Stimulated activated CD8-positive, alpha-beta memory T cell treated with anti-CD3 and anti-CD28 coated beads, Interleukin-4, amount 100 ng/mL, for 48 hours (primary cell): Measurements from ENCODE around the gene SCARF1.
A peak's percentile ranks its signal among the peaks of the same experiment; 100 is the strongest.

Experiments used
- DNase-seq: peaks from one replicate; pipeline ENCODE4 v3.0.0-alpha.2; 2020

Gene SCARF1

DNA sequence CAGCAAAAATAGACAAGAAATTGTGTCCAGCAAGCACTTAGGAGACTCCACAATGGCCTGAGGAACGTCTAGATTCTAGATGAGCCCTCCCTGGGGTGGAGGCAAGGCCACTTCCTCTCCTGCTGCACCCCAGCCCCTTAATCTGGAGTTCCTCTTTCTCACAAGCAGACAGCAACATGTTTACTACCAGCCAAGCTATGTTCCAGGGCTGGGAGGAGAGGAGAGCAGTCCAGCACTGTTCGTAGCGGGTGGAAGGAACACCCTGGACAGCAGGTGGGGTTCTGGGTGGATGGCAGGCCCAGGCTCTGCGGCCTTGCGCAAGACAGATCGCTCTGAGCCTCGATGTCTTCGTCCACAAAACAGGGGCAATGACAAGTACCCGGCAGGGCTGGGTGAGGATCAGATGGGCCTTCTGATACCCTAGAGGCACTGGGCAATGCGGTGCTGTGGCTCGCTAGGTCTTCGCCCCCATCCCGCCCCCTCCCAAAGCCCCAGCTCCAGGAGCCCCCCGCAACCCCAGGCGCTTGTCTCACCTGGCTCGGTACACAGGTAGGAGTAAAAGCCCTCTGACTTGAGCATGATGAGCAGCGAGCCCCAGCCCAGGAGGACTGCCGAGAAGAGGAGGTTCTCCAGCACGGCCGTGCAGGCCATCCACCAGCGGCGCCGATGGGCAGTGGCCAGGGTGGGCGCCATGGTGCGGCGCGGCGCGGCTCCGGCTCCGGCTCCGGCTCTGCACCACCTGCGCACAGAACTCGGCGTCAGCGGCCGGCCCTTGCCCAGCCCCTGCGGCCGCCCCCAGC, 18.1 kb downstream of the SCARF1 start:
- DNase-seq = no peak

DNA sequence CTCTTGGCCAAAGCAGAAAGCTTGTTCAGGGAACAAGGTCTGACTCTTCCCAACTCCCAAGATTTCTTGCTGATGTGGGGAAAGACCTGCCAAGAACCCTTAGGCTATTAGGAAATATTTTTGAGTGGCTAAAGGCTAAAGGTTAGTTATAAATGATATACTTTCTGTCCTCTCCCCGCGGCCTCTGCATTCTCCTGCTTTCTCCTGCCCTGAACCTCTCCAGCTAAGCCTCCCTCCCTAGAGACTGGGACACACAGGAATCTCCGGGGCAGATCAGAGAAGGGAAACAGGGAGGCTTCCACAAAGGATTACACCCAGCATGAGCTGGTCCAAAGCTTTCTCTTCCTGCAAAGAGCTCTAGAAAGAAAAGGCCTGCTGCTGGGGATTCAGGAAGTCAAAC, 19.2 kb downstream of the SCARF1 start:
- DNase-seq = no peak

DNA sequence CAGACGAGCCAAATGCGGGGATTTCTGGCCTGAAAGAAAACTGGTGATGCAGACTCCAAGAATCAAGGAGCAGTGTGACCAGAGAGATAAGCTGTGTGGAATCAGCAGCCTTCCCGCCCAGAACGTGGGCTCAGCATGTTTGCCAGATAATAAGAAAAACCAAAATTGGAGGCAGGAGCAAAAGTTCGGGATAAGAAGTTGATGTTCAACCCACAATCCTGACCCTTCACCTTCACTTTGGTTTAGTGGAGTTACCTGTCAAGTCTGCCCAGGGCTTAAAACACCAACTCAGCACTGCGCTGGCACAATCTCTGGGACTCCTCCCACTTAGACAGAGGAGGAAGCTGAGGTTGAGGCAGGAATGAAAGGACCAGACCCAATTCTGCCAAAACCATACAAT, 20.0 kb downstream of the SCARF1 start:
- DNase-seq = no peak

DNA sequence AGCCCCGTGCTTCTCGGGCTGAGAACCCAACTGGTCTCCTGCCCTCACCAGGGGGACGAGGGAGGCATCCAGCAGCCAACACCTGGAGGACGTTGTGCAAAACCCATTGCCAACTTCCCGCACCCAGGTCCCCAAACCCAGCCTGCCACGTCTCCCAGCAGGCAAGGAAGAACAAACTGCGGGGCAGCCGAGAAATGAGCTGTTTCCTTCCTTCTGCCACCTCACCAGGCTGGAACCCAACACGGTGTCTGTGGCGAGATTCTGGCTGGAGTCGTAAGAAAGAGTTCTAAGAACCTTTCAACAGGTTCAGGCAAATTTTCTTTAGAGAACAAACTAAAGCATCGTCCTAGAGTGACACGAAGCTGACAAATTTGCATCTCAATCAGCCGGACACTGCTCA, 20.5 kb downstream of the SCARF1 start:
- no peak for DNase-seq

DNA sequence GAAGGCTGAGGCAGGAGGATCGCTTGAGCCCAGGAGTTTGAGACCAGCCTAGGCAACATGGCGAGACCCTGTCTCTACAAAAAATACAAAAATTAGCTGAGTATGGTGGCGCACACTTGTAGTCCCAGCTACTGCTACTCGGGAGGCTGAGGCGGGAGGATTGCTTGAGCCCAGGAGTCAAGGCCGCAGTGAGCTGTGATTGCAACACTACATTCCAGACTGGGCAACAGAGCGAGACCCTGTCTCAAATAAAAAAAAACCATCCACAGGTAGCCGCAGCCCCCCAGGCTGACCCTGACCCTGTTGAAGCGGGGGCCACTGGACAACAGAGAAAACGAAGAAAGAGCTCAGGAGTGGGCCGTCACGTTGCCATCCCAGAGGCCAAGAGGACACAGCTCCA, 20.9 kb downstream of the SCARF1 start:
- DNase-seq = no peak

DNA sequence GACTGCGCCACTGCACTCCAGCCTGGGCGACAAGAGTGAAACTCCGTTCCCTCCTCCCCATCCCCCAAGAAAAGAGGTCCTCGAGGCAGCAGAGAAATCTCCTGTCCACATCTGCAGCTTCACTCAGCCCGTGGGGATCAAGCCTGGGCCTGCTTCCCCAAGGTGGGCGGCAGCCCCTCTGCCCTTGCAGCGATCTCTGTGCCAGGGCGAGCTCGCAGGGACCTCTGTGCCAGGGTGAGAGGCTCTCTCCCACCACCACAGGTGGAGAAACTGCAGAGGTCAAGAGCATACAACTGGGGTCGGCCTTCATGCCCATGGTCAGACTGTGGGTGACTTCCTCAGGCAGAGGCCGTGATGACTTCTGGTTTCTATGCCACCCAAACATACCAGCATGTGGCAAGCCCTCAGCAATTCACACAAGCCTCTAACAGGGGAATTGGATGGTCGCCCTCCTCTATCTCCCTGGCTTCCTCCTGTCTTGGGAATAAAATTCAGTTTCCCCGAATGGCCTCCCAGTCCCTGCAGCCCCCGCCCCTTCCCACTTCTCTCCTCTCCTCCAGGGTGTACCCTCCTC, 22.4 kb downstream of the SCARF1 start:
- DNase-seq = no peak

DNA sequence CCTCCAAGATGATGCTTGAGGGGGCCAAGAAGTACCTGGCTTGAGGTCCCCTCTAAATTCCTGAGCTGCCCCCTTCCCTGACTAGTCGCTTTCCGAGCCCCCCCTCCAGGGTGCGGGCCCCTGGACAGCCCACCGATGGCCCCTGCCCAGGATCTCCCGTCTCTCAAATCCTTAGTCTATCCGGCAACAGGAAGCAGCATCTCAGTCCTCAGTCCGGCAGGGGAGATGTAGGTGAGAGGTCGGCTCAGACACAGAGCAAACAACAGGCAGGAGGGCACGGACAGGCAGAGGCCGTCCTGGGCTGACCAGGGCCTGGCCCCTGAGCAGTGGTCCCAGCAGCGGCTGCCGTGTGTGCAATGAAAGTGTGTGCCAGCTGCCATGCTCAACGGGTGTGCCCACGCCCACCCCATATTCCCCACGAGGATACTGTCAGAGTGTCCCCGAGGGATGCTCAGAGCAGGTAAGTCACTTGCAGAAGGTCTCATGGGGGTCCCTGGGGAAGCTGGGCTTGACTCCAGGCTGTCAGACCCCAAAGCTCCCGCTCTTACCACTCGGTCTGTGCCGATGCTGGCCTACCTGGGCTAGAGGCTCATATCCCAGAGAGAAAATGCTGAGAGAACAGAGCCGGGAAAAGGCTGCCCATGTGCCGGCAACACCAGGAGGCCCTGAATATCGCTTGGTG, 24.1 kb downstream of the SCARF1 start:
- DNase-seq = no peak

DNA sequence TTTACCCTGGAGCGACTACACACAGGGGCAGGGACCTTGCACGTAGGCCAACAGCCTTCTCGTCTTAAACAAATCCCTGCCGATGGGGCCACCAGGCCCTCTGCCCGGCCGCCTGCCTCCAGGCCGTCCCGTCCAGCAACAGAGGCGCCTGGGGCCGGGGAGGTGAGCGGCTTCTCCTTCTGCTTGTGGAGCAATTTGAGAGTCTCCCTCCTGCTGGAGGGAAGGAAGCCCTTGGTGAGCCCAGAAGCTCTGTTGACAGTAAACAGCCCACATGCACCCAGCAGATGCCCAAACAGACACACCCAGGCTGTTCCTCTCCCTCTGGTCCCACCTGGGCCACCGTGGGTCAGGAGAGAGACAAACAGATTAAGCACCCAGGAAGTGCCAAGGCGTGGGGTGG, 25.0 kb downstream of the SCARF1 start:
- DNase-seq = no peak

DNA sequence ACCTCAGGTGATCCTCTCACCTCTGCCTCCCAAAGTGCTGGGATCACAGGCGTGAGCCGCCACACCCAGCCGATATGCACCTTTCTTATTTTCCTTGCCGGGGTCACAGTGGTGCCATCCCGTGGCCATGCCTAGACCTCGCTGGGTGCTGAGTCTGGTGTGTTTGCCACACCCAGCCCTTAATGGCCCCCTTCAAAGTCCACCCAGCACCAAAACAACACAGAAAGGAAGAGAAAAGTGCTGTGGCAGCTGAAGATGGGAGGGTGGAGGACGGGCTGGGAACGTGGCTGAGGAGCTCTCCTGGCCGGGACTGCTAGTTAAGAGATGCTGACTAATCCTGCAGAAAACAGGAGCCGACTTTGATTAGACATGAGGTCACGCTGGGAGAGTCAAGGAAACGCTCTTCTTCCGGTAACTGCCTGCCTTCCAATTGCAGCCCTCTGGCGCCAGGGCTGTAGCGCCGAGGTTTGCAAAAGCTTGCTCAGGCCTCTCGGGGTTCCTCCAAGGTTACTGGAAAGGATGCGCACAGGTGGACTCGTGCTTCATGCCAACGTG, 27.8 kb downstream of the SCARF1 start:
- no peak for DNase-seq

DNA sequence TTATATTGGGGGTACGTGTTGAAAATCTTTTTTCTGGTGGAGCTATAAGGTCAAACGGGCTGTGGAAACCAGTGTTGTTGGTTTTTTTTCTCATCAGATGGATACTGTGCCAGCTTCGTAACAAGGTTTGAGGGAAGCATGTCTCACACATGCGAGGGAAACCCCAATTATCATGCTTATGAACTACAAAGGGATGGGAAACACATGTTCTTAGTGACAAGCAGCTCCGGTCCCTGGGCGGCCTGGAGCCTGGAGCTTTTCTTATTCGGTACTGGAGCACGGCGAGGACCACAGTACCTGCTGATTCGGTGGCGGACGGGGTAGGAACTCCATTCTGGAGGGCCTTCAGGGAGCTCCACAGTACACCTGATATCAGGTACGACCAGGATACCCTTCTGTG, 29.4 kb downstream of the SCARF1 start:
- no peak for DNase-seq

DNA sequence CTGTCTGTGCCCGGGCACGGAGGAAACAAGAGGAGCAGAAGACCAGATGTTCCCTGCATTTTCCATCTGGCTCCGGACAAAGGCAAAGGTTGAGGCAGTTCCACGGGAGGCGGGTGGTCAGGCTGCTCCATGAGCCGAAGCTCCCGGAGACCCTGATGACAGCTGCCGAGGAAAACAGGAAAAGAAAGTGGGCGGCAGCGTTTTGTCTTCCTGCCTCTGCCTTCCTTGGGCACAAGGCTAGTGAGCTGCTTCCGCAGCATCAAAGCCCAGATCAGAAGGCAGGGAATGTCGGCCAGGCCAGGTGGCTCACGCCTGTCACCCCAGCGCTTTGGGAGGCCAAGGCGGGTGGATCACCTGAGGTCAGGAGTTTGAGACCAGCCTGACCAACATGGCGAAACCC, 33.1 kb downstream of the SCARF1 start:
- no peak for DNase-seq

DNA sequence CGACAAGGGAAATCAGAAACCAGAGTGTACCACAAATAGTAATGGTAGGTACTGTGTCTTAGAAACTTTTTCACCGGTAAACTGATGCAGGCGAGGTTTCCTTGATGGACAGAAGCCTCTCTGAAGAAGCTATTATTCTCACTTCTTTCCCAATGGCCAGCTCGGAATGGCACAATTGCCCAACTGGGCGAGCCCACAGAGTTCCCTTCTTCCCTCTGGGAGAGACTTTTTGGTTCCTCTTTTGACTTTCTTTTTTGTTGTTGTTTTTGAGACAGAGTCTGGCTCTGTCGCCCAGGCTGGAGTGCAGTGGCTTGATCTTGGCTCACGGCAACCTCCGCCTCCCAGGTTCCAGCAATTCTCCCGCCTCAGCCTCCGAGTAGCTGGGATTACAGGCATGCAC, 33.8 kb downstream of the SCARF1 start:
- no peak for DNase-seq

DNA sequence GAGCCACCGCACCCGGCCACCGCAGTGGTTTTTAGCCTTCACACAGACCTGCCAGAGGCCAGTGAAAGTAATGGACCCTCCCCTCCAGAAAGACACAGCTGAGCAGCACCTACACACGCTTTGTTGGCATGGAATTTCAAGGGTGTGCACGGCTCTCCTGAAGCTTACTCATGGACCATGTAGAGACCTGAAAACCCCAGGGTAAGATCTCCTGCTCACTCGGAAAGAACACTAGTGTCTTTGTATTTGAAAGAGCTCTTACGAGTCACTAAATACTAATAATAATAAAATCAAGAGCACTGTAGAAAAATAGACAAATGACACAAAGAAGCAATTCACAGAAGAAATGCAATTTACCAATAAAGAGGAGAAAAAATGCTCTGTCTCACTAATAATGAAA, 36.9 kb downstream of the SCARF1 start:
- no peak for DNase-seq

DNA sequence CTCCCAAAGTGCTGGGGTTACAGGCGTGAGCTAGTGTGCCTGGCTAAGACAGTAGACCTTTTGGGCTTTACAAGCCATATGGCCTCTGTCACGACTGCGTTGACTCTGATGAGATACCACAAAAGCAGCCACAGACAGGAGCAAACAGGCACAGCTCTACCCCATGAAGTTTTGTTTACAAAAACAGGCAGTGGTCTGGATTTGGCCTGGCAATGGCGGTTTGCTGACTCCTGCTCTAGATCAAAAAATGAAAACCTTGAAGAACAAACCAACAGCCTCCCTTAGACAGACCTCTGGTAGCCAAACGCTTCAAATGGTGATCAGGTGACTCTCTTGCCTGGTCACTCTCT, 37.6 kb downstream of the SCARF1 start:
- DNase-seq = no peak

DNA sequence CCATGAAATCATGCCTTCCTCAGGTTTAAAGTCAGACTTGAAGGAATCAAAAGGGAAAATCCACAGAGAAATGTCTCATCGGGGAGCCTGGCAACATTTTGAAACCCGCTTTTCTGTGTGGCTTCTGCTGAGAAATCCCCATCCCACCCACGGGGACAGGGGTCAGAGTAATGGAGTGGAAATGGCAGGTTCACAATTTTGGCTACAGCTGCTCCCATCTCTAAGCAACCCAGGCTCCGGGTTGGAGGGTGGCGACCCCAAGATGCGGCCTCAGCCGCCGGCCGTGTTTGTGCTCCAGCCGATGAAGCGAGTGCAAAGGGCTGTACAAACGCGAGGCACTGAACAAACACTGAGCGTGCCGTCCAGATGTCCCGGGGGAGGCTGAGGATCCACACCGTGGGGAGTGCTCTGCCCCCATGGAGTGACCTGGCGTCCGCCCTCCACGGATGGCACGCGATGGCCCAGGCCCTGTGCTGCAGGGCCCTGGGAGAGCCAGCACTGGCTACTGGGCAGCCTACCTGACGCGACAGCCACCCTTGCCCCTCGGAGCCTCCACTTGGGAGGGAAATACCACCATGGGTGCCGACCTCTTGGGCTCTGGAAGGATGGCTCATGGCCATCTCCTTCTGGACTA, 39.1 kb downstream of the SCARF1 start:
- DNase-seq = peak; percentile 64

DNA sequence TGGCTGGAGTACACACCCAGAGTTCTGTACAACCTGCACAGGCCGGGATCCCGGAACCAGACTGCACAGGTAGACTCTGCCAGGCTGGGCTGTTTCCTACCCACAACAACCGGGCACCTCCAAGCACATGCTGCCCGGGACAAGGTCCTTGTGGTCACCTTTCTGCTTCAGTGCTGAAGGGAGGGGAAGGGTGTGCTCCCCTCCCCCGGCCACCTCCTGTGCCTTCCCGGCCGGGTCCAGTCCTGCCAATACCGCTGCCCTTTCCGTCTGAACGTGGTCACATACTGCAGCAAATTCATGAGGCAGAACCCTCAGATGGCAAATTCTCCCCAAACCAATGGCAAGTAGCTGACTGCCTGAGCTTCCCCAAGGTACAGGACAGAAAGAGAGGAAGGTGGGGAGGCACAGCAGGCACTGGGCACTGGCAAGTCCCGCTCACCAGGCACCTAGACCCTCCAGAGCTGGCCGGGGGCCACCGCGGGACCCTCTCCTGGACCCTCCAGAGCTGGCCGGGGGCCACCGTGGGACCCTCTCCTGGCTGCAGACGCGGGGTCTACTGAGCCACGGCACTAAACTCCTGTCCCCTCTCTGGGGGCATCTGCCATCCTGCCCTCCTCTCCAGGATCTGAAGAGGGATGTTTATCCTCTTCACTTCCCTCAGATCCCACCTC, 39.7 kb downstream of the SCARF1 start:
- DNase-seq = no peak

DNA sequence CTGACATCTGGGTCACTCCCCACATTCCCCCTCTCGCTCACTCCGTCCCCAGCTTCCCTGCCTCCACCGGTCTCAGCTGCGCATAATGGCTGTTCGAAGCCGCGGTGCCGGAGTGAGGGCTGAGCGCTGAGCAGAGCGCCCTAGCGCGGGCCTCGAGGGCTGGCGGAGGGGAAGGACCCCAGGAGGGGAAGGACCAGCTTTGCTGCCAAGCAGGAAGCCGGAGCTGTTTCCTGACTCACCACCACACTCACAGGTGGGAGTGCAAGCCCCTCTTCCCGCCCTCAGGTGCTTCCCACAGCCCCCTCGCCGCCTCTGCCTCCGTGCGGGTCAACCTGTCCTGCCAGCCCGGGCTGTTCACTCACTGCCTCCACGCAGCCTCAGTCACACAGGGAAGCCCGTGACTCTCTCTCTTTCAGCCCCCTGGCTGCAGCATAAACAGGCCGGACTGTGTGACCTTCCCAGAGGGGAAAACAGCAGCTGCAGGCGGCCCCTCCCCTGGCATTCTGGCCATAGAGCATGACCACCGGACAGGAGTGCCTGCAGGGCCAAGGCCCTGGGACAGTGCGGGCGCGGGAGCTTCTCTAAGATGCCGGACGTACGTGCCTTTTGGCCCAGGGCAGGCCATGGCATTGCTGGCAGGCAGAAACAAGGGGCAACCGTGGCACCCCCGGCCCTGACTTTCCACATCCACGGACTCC, 40.6 kb downstream of the SCARF1 start:
- no peak for DNase-seq

DNA sequence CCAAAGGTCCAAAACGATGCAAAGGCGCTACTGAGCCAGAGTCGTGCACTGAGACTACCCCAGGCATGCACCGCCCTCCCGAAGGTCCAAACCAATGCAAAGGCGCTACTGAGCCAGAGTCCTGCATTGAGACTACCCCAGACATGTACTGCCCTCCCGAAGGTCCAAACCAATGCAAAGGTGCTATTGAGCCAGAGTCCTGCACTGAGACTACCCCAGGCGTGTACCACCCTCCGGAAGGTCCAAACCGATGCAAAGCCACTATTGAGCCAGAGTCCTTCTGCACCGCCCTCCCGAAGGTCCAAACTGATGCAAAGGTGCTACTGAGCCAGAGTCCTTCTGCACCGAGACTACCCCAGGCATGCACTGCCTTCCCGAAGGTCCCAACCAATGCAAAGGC, 44.0 kb downstream of the SCARF1 start:
- no peak for DNase-seq

DNA sequence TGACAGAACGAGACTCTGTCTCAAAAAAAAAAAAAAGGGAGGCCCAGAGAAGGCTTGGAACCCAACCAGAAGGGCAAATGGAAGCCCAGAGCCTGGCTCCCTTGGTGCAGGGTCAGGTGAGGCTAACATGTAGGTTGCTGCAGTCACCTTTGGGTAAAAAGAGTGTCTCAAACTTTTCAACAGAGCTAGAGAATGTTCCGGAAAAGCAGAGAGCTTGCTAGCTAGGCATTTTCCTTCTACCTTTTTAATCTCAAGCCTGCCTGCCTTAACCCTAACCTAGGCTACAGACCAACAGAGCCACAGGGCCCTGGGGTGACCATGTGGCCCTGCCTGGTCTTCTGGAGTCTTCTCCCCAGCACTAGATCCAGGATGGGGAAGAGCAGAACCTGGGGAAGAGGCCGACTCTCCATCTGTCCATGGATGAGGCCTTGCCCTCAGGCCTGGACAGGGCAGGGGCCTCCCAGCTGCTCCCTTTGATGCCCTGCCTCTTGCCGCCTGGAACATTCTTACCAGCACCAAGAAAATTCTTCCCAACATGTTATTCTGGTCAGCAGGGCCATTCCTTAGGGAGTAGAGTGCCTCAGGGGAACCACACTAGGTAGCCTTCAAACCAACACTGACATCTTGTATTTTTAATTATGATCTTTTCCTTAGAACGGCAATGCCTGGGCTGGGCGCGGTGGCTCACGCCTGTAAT, 47.0 kb downstream of the SCARF1 start:
- DNase-seq = no peak

DNA sequence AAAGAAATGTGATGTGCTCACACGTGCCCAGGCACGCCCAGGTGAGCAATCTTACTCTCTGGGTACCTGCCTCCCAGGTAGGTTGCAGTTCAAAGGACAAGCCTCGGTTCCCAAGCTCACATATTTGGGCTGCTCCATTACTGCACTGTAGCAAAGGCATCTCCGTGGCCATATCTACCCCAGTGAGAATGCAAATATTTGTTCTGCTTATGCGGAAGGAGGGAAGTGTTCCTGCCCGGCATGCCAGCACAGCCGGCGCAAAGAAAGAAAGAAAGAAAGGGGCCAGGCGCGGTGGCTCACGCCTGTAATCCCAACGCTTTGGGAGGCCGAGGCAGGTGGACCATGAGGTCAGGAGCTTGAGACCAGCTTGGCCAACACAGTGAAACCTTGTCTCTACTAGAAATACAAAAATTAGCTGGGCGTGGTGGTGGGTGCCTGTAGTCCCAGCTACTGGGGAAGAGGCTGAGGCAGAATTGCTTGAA, 47.6 kb downstream of the SCARF1 start:
- DNase-seq = no peak

DNA sequence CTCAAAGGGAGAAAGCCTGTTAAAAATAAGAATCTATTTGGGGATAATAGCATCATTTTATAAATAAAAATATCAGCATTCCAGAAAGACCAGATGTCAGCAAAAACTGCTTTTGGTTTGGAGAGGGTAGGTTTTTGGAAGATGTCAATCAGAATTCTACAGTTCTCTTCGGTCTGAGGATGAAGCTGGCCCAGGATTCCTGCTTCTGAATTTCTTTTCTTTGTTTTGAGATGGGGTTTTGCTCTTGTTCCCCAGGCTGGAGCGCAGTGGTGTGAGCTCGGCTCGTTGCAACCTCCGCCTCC, 52.0 kb downstream of the SCARF1 start:
- no peak for DNase-seq
